HG03342 (cell line): Measurements from ENCODE around the gene C4orf54.

Experiments
- ATAC-seq: cut with Tn5 transposase; IDR thresholded peaks from one replicate; pipeline ENCODE4 v1.9.1; 2021; ENCODE audit warnings: mild to moderate bottlenecking, moderate library complexity; ENCODE audit not compliant: unreplicated experiment

The C4orf54 gene

DNA sequence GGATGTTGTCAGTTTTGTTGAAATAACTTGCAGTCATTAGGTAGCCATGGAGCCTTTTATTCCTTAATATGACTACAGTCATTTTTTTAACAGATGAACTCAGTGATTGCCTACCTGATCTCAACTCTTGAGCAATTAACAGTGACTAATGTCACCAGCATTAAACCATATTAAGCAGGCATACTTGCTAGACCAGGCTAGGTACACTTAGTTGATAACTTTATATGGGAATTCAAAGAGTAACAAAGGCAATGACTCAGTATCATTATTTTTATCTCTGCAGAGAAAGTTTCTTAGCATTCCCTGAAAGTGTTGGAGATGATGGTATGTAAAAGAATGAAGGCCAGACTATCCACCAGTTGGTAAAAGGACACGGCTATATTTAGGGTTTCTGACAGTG is at the start of gene C4orf54:
Gene C4orf54 (minus strand): TSS at position 31 of the 400 bp plus-strand sequence. CDS start 3,180 bp downstream, outside the sequence.
- ATAC-seq = no peak

- no peak for ATAC-seq
These were observed 48.3 kb upstream of the C4orf54 start for GRCh38 chr4:99705891-99706290.

DNA sequence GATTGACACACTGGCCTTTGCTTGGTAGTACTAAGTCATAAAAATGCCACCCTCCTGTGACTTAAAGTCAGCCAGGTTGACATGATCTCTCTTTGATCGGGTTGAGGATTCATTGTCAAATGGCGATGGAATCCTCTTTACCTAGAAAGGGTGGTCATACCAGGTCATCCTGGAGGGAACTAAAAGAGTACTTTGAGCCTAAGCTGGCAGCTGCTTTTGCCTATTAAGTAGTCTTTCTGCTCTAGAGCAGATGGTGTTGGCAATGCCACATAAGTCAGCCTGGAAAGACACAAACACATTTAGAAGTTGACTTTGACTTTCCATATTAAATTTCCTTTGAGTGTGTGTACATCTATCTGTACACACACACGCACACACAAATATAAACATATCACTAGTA is 39.2 kb upstream of the C4orf54 start:
- ATAC-seq = no peak

DNA sequence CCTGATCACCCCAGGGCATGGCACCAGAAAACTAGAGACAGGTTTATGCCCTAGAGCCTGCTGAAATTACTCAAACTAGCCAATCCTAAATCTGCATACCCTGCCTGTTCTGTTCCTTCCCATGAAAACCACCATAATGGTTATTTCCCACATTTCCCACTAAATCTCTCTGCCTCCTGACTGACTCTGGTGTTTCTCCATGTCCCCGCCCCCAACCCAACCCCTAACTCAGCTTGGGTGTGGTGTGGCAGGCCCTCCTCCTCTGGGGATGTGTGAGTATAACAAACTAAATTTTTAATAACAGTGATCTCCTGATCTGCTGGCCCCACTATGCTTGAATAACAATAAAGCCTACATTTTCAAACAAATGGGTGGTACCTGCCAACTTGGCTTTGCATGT is 35.5 kb upstream of the C4orf54 start:
- no peak for ATAC-seq

- ATAC-seq = no peak
These were observed 33.4 kb upstream of the C4orf54 start for GRCh38 chr4:99690990-99691389.

DNA sequence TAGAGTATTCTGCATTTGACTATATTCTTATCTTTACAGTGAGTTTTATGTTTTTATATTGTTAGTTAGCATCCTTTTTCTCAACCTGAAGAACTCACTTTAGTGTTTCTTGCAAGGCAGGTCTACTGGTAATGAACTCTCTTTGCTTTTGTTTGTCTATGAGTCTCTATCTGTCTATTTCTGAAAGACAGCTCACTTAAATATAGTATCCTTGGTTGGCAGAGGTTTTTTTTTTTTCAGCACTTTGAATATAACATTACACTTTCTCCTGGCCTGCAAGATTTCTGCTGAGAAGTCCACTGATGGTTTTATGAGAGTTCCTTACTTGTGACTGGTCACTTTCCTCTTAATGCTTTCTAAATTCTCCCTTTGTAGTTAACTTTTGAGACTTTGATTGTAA is 32.8 kb upstream of the C4orf54 start:
- no peak for ATAC-seq

DNA sequence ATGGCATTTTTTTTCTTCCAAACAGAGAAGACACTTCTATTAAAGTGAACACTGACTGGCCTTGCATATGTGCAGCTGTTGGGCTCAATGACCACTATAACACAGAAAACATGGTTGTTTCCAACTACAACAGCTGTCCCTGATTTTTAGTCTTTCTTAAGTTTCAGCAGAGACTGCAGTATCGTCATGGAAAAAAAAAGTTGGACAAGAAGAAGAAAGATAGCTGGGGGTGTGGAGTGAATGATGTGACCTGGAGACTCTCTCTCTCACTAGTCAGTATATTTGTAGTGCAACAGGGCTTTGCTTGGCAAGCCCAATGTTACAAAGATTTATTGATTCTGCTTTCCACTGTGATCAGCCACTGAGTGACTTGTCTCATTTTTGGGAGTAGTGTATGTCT is 29.5 kb upstream of the C4orf54 start:
- ATAC-seq = no peak

GRCh38 chr4:99685234-99685633 is 27.6 kb upstream of the C4orf54 start:
- no peak for ATAC-seq

- no peak for ATAC-seq
These were observed 26.3 kb upstream of the C4orf54 start for GRCh38 chr4:99683895-99684294.

GRCh38 chr4:99679976-99680375 is 22.3 kb upstream of the C4orf54 start:
- ATAC-seq = no peak

DNA sequence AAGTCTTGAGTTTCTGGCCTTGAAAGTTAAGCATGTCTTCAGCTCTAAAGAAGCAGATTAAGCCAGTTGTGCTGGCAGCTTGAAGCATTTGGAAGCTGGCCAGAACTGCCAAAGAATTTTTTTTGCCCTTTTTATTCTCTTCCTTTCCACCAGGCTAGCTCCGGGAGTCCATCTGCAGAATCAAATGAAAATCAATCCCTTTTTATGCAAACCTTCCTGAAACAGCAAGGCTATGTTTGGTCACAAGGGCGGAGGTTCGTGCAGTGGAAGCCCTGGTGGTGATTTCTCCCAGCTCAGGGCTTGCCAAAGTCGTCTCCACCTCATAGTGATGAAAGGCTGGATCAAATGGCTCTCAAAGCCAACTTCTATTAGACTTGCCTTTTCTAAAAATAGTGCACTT is 21.6 kb upstream of the C4orf54 start:
- ATAC-seq = no peak

DNA sequence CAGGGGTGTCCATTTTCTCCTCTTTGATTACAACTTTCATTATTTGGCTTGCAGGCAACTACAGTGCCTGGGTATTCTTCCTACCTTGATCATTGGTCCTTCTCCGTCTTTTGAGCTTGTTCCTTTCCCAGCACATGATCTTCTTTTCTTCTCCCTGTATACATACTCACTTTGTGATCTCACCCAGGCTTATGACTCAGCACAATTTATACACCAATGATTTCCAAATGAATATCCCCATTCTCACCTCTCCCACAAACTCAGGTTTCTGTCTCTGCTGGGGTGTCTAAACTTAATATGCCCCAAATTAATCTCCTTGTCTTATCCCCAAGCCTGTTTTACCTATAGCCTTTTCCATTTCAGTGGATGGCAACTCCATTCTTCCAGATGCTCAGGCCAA is 19.5 kb upstream of the C4orf54 start:
- no peak for ATAC-seq

DNA sequence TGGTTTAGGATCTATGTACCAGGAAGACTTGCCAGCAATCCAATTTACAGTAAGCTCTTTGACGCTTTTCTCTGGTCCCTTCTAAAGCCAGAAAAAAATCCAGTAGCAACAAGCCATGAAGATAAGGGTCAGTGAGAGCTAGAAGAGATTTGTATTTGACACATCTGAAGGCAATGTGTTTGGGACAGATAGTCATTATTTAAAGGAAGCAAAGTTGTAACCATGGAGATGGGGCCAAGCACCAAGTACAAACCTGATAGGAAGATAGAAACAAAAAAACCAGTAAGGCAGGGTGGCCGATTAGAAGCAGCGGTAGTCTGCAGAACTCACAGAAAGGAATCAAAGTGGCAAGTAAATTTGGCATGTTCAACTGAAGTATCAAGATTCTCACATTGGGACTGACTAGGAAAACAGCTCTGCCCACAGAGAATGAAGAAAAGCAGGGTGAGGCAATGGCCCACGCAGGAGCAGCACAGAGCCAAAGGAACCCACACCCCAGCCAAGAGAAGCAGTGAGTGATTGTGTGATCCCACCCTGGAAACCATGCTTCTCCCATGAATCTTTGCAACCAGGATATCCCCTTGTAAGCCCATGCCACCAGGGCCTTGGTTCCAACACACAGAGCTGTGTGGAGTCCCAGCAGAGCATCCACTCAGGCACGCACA is 12.9 kb upstream of the C4orf54 start:
- no peak for ATAC-seq

DNA sequence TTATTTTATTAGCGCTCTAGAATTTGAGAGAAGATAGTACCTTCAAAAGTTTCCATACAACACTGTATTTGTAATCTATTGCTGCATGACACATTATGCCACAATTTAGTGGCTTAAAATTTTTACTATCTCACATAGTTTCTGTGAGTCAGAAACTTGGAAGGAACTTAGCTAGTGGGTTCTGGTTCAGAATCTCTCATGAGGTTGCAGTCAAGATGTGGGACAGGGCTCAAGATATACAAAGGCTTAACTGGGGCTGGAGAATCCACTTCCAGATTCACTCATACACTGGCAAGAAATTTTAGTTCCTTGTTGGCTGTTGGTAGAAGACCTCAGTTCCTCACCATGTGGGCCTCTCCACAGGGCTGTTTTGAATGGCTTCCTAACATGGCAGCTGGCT is 11.5 kb upstream of the C4orf54 start:
- no peak for ATAC-seq

- ATAC-seq = no peak
These were observed 10.8 kb upstream of the C4orf54 start for GRCh38 chr4:99668472-99668871.

GRCh38 chr4:99665983-99666382 is 8.4 kb upstream of the C4orf54 start:
- ATAC-seq = no peak

DNA sequence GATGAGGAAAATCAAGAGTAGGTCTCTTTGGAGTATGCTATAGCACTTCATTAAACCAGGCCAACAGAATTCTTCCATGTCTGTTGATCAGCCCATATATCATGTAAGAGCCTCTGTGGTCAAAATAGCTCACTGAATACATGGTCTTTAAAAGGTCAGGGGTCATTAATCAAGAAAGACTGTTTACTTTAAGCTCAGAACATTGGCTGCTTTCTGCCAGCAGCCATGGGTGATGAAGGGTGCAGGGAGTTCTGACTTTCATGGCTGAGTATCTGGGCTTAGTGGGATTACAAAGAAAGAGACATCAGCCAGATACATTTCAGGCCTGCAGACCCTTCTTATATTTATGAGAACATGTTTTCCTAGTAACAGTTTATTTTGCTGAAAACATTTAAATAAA is 7.1 kb upstream of the C4orf54 start:
- no peak for ATAC-seq

DNA sequence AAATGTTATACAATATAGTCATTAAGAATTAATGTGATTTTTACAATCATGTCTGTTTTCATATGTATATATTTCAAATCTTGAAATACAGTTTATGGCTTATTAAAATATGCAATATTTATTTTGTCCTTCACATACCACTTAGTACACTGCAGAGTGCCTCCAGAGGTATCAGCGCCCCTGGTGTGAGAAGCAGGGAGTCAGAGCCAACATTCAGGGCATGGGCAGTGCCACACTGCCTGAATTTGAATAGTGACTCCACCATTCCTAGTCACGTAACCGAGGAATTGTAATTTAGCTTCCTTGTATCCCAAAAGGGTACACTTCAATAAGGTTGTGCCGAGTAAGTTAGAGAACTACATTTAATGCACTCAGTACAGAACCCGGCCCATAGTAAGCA is 4.3 kb upstream of the C4orf54 start:
- ATAC-seq = no peak

DNA sequence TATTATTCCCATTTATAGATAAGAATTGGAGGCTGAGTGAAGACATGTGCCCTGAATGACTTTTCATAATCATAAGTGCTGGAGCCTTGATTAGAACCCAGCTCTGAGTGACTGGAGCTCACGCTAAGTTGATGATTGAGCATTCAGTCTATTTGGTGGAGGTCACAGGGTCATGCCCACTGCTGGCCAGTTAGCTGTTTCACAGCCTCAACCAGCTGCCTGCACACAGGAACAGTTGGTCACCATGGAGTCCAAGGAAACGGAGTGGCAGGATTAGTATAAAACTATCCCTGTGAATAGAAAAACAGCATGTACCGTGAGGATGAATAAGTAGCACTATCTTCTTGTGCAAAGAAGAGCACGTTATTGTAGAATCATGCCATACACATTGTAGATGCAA is 1.0 kb upstream of the C4orf54 start:
- ATAC-seq = no peak

- no peak for ATAC-seq
These were observed 2.1 kb downstream of the C4orf54 start for GRCh38 chr4:99655308-99656081.

DNA sequence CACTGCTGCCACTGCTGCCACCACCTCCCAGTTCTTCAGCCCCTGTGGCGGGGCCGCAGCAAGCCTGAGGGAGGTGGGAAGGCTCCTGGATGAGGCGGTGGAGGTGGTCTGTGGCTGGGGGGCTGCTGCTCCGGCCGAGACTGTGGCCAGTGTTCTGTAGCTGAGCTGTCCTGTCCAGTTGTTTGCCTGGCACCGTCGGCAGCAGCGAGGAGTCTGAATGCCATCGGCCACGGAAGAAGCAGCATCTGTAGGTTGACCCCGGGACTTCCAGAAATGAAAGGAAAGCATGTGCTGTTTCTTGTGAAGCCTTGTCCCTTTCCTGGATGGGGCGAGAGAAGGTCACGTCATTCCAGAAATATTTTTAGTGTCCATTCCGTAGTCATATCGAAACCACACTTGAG is 3.3 kb downstream of the C4orf54 start:
- no peak for ATAC-seq

DNA sequence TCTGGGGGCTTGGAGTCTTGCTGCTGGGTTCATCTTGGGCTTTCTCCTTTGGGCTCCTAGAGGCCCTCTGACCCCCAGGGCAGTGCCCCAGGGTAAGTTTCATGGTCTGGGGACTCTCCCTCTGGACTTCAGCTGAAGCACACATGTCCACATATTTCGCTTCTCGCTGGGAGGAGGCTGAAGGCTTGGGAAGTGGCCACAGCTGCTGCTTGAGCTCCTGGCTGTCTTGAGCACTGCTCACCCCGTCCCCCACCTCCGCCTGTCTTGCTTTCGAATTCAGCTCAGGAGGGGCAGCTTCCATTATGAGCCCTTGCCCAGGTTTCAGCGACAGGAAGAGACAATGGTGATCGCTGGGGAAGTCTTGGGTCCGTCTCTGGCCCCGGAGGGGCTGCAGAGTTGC is 3.7 kb downstream of the C4orf54 start:
- ATAC-seq = no peak
